Fibroblast of lung (primary cell): ENCODE results near the gene RTP1. TPM values are rescaled to one million over a fixed set of nuclear protein-coding genes. Genes with fewer than 3 reads are reported as not detected.
A peak's percentile ranks its signal among the peaks of the same experiment; 100 is the strongest.
"Not testable (repeated sequence)": the region's sequence is repeated elsewhere in the genome, so short reads cannot be mapped to it uniquely, and the experiment has no call there.

Experiments
- DNase-seq, 2 donors: peaks; one replicate each; pipeline versions ENCODE4 v3.0.0 to v3.0.0-alpha.2; 2010; ENCODE audit warnings: low read depth in 2 of 2
- H2AFZ ChIP-seq: 2 replicates; pipeline ENCODE4 v1.5.1; 2012; ENCODE audit warnings: low read length, control low read depth, inconsistent platforms
- H3K27ac ChIP-seq: 2 replicates; pipeline ENCODE4 v1.5.1; 2011; ENCODE audit warnings: low read length, control low read depth; ENCODE audit not compliant: insufficient read depth
- H3K27me3 ChIP-seq: 2 replicates; pipeline ENCODE4 v1.5.1; 2011; ENCODE audit warnings: mild to moderate bottlenecking, low read length; ENCODE audit not compliant: control insufficient read depth, insufficient read depth
- H3K36me3 ChIP-seq: 2 replicates; pipeline ENCODE4 v1.5.1; 2011; ENCODE audit warnings: low read length; ENCODE audit not compliant: control insufficient read depth, insufficient read depth
- H3K4me1 ChIP-seq: 2 replicates; pipeline ENCODE4 v1.5.1; 2011; ENCODE audit warnings: low read length; ENCODE audit not compliant: control insufficient read depth, insufficient read depth; ENCODE audit errors: extremely low read depth
- H3K4me2 ChIP-seq: 2 replicates; pipeline ENCODE4 v1.5.1; 2011; ENCODE audit warnings: low read length, control low read depth; ENCODE audit not compliant: insufficient read depth; ENCODE audit errors: extremely low read depth
- H3K4me3 ChIP-seq, 4 experiments: fragments of 200-600 bp in 1 of 4; sonication (generic) in 1 of 4; replicated peaks in 1 of 4; 2 replicates each; pipeline ENCODE4 v1.5.1; 2011 to 2016; ENCODE audit warnings: low read length in 4 of 4, low read depth in 3 of 4, mild to moderate bottlenecking in 3 of 4, control low read depth in 2 of 4, inconsistent platforms in 1 of 4, mixed read lengths in 1 of 4; ENCODE audit not compliant: insufficient read depth in 1 of 4; ENCODE audit errors: control extremely low read depth in 1 of 4
- H3K79me2 ChIP-seq: 2 replicates; pipeline ENCODE4 v1.5.1; 2012; ENCODE audit warnings: mild to moderate bottlenecking, low read length, inconsistent platforms; ENCODE audit not compliant: control insufficient read depth, insufficient read depth
- H3K9ac ChIP-seq: 2 replicates; pipeline ENCODE4 v1.5.1; 2011; ENCODE audit warnings: mild to moderate bottlenecking, low read length, control low read depth; ENCODE audit not compliant: insufficient read depth
- H3K9me3 ChIP-seq: 2 replicates; pipeline ENCODE4 v1.5.1; 2012; ENCODE audit warnings: low read depth, low read length; ENCODE audit not compliant: control insufficient read depth, insufficient read depth
- H4K20me1 ChIP-seq: 2 replicates; pipeline ENCODE4 v1.5.1; 2011; ENCODE audit warnings: low read length; ENCODE audit not compliant: control insufficient read depth, insufficient read depth; ENCODE audit errors: extremely low read depth
- CTCF ChIP-seq, 2 donors: IDR thresholded peaks in 1 of 2; conservative IDR thresholded peaks in 1 of 2; 1 replicate in 1 of 2; 2 replicates in 1 of 2; pipeline ENCODE4 v1.5.1; 2011 to 2012; ENCODE audit warnings: low read length in 2 of 2, control low read depth in 1 of 2, inconsistent platforms in 1 of 2, low read depth in 1 of 2, mild to moderate bottlenecking in 1 of 2
- EZH2 ChIP-seq: IDR thresholded peaks from 2 replicates; pipeline ENCODE4 v1.5.1; 2012; ENCODE audit warnings: low read length, control low read depth, mild to moderate bottlenecking; ENCODE audit errors: missing control alignments
- polyA plus RNA-seq, 2 donors: library from polyadenylated mRNA; depleted of rRNA in 1 of 2; stranded (reverse) in 1 of 2; unstranded in 1 of 2; fragments of >200 nt; gene quantifications; 2 replicates each; pipeline ENCODE4 v1.2.1, GENCODE V29; 2011 to 2012; ENCODE audit warnings: missing spikeins in 1 of 2
- total RNA-seq: library from RNA; depleted of rRNA; stranded (reverse); fragments of >200 nt; gene quantifications from 2 replicates; pipeline ENCODE4 v1.2.1, GENCODE V29; 2014

Gene RTP1
- total and polyA plus RNA-seq, 2 donors (not counting 1 experiment from before 2014, with no cell fraction given), result under 0.01 TPM; not detected in 1

DNA sequence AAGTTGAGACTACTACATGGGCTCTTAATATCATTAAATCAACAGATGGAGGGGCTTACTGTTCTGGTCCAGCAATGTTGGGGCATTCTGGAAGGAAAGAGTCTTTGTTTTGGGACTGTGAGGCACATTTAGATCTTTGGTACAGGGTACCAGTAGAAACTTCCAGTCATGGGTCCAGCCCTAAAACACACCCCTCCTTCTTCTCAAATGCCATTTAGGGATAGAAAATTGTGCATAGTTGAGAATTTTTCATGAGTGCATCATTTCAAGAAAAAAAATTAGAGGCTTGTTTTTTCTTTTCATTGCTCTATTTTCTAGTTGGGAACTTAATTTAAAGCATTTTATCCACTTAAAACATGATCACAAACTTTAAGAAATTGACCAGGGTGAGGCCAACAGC, 4.1 kb upstream of the RTP1 start:
- no peaks in the 10 kb centered on the region for H3K4me1 ChIP-seq
- H3K36me3 ChIP-seq, result no peaks in the 10 kb centered on the region
- H3K4me2 ChIP-seq, result no peak overlapping the region
- TF ChIP-seq EZH2 (no peak), CTCF (conservative IDR thresholded peaks at IDR 0.05 in 1 of 2, IDR thresholded peaks at IDR 0.05 in 1 of 2; ENCODE audit: low read depth in 1 of 2, low read length in 2 of 2) (no peak)
- DNase-seq, result peak in 1 of 2 donors; percentile 56
- no peak overlapping the region for H3K4me3 ChIP-seq
- no peak overlapping the region for H3K9ac ChIP-seq
- no peaks in the 10 kb centered on the region for H4K20me1 ChIP-seq
- H2AFZ ChIP-seq, result no peak overlapping the region
- no peaks in the 10 kb centered on the region for H3K79me2 ChIP-seq
- H3K27ac ChIP-seq, result no peak overlapping the region
- H3K9me3 ChIP-seq, result no peaks in the 10 kb centered on the region
- H3K27me3 ChIP-seq, result peaks cover 4% of the 10 kb centered on the region

DNA sequence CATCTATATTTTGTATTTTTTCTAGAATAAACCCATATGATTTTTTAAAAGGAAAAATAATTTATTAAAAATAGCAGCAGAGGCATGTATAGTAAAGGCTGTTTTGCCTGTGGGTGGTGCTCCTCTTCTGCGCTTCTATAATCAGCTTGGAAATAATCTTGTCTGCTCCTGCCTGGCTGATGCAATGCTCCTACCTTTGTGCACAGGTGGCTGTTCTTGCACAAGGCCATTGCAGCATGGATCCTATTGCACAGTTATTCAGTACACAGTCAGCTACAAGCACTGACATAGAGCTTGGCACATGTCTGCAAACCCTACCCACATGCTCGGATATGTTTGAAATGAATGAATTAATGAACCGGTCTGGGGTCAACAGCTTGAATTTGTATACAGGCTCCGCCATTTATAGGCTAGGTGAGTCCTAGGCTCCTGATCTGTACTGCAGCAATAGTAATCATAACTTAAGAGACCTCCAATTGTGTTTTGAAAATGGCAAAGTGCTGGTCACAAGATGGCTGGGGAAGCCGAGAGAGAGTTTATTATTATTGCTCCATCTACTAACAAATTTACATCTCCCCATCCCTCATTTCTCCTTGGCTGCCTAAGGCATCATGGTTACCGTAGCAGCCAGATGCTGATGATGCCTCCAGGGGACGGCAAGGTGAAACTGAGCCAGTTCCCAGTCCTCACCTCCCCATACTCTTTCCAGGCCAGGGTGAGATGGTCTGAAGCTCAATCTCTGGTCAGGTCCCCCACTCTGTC, 532 bp upstream of the RTP1 start:
- Histone ChIP-seq H3K36me3 (no peaks in the 10 kb centered on the region), H3K4me3 (no peak overlapping the region), H3K27me3 (peaks cover 4% of the 10 kb centered on the region), H3K27ac (no peak overlapping the region), H3K4me2 (no peak overlapping the region), H3K9me3 (no peaks in the 10 kb centered on the region), H3K79me2 (no peaks in the 10 kb centered on the region), H3K4me1 (no peaks in the 10 kb centered on the region), H3K9ac (no peak overlapping the region), H4K20me1 (no peaks in the 10 kb centered on the region), H2AFZ (no peak overlapping the region)
- no peak for DNase-seq
- TF ChIP-seq CTCF (conservative IDR thresholded peaks at IDR 0.05 in 1 of 2, IDR thresholded peaks at IDR 0.05 in 1 of 2; ENCODE audit: low read depth in 1 of 2, low read length in 2 of 2), result no peak
- no peak for TF ChIP-seq EZH2

DNA sequence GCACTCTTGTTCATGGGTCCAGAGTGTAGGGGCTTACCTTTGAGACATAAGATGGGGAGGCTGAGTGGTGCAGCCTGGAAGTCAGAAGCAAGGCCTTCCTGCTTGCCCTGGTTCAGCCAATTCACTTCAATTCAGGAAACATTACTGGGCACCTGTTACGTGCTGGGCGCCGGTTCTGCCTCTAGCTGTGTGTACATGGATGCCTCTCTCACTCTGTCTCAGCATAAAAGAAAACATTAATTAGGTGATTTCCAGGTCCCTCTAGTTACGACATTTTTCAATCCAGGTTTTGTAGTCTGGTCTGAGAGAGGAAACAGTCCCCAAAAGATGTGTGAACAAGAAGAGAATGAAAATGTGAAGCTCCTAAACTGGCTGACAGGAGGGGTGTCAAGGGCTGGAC, 1.2 kb downstream of the RTP1 start:
- Histone ChIP-seq H2AFZ (no peak overlapping the region), H3K9ac (no peak overlapping the region), H3K4me3 (no peak overlapping the region), H4K20me1 (no peaks in the 10 kb centered on the region), H3K36me3 (no peaks in the 10 kb centered on the region), H3K9me3 (no peaks in the 10 kb centered on the region), H3K27ac (no peak overlapping the region), H3K27me3 (peaks cover 9% of the 10 kb centered on the region), H3K4me1 (no peaks in the 10 kb centered on the region), H3K4me2 (no peak overlapping the region), H3K79me2 (no peaks in the 10 kb centered on the region)
- no peak for DNase-seq
- TF ChIP-seq CTCF (conservative IDR thresholded peaks at IDR 0.05 in 1 of 2, IDR thresholded peaks at IDR 0.05 in 1 of 2; ENCODE audit: low read depth in 1 of 2, low read length in 2 of 2) (no peak), EZH2 (no peak)

DNA sequence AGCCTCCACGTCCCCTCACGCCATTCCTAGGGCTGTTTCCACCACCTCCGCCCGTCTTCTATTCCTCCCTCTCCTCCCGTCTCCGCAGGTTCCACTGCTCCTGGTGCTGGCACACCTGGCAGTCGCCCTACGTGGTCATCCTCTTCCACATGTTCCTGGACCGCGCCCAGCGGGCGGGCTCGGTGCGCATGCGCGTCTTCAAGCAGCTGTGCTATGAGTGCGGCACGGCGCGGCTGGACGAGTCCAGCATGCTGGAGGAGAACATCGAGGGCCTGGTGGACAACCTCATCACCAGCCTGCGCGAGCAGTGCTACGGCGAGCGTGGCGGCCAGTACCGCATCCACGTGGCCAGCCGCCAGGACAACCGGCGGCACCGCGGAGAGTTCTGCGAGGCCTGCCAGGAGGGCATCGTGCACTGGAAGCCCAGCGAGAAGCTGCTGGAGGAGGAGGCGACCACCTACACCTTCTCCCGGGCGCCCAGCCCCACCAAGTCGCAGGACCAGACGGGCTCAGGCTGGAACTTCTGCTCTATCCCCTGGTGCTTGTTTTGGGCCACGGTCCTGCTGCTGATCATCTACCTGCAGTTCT, 2.3 kb downstream of the RTP1 start:
- not testable (repeated sequence) for H3K27ac ChIP-seq, H3K9ac ChIP-seq, H3K36me3 ChIP-seq, H3K27me3 ChIP-seq, H3K79me2 ChIP-seq, H4K20me1 ChIP-seq, DNase-seq, H3K4me2 ChIP-seq, H3K4me1 ChIP-seq, H2AFZ ChIP-seq, H3K4me3 ChIP-seq, H3K9me3 ChIP-seq
